SK-N-SH treated with all-trans-retinoic acid at 6 μM for 48 hours (cell line): ENCODE measurements around the gene PAIP1.

Experiments used
- ATAC-seq: fragments of 200-7000 bp; cut with Tn5 transposase; 3 replicates; pipeline ENCODE4 v1.9.1; 2020; ENCODE audit warnings: mild to moderate bottlenecking, moderate library complexity
- BACH2 ChIP-seq: fragments of 250-450 bp; sonication (Bioruptor Pico); IDR thresholded peaks from 2 replicates; pipeline ENCODE4 v1.9.0; 2021; ENCODE audit warnings: mild to moderate bottlenecking, borderline replicate concordance
- CSDC2 ChIP-seq: fragments of 250-450 bp; sonication (Bioruptor Pico); IDR thresholded peaks from 2 replicates; pipeline ENCODE4 v1.5.0; 2020; ENCODE audit warnings: mild to moderate bottlenecking, moderate library complexity
- ESRRG ChIP-seq: fragments of 250-450 bp; sonication (Bioruptor Pico); IDR thresholded peaks from 2 replicates; pipeline ENCODE4 v1.6.1; 2021; ENCODE audit warnings: mild to moderate bottlenecking
- GLIS3 ChIP-seq: fragments of 250-450 bp; sonication (Bioruptor Pico); IDR thresholded peaks from 2 replicates; pipeline ENCODE4 v1.5.0; 2020; ENCODE audit warnings: mild to moderate bottlenecking, moderate library complexity
- ISL1 ChIP-seq: fragments of 250-450 bp; sonication (Bioruptor Pico); IDR thresholded peaks from 2 replicates; pipeline ENCODE4 v2.1.2; 2022; ENCODE audit warnings: mild to moderate bottlenecking, moderate library complexity
- OSR1 ChIP-seq: fragments of 250-450 bp; sonication (Bioruptor Pico); IDR thresholded peaks from 2 replicates; pipeline ENCODE4 v1.8.0; 2022; ENCODE audit warnings: moderate library complexity, mild to moderate bottlenecking, inconsistent platforms
- PPARA ChIP-seq: fragments of 250-450 bp; sonication (Bioruptor Pico); IDR thresholded peaks from 2 replicates; pipeline ENCODE4 v1.5.0; 2020; ENCODE audit warnings: mild to moderate bottlenecking, borderline replicate concordance
- RARB ChIP-seq: fragments of 250-450 bp; sonication (Bioruptor Pico); IDR thresholded peaks from 2 replicates; pipeline ENCODE4 v1.8.0; 2021; ENCODE audit warnings: mild to moderate bottlenecking, moderate library complexity
- SNAI2 ChIP-seq: fragments of 250-450 bp; sonication (Bioruptor Pico); IDR thresholded peaks from 2 replicates; pipeline ENCODE4 v1.5.0; 2020; ENCODE audit warnings: mild to moderate bottlenecking, moderate library complexity
- TCF4 ChIP-seq: fragments of 250-450 bp; sonication (Bioruptor Pico); IDR thresholded peaks from 2 replicates; pipeline ENCODE4 v1.8.0; 2021; ENCODE audit warnings: mild to moderate bottlenecking, moderate library complexity, borderline replicate concordance
- TOX ChIP-seq: fragments of 250-450 bp; sonication (Bioruptor Pico); IDR thresholded peaks from 2 replicates; pipeline ENCODE4 v1.8.0; 2021; ENCODE audit warnings: mild to moderate bottlenecking, moderate library complexity, borderline replicate concordance
- ZC3H10 ChIP-seq: fragments of 250-450 bp; sonication (Bioruptor Pico); IDR thresholded peaks from 2 replicates; pipeline ENCODE4 v1.5.1; 2021; ENCODE audit warnings: mild to moderate bottlenecking, moderate library complexity
- ZFP3 ChIP-seq: fragments of 250-450 bp; sonication (Bioruptor Pico); IDR thresholded peaks from 2 replicates; pipeline ENCODE4 v1.5.0; 2020; ENCODE audit warnings: mild to moderate bottlenecking, moderate library complexity
- ZNF565 ChIP-seq: fragments of 450-650 bp; formaldehyde crosslinking; conservative IDR thresholded peaks from 2 replicates; pipeline ENCODE4 v1.5.0; 2020; ENCODE audit warnings: low read depth, mild to moderate bottlenecking, moderate library complexity
- ZNF70 ChIP-seq: fragments of 450-650 bp; formaldehyde crosslinking; IDR thresholded peaks from 2 replicates; pipeline ENCODE4 v1.5.0; 2020; ENCODE audit warnings: mild to moderate bottlenecking, moderate library complexity
- ZNF8 ChIP-seq: fragments of 450-650 bp; formaldehyde crosslinking; IDR thresholded peaks from 2 replicates; pipeline ENCODE4 v1.5.0; 2020; ENCODE audit warnings: mild to moderate bottlenecking, moderate library complexity
- TF ChIP-seq, protein P1 (sequence below): fragments of 250-450 bp; sonication (Bioruptor Pico); IDR thresholded peaks from 2 replicates; pipeline ENCODE4 v1.5.1; 2020; ENCODE audit warnings: low read depth, mild to moderate bottlenecking, moderate library complexity
- TF ChIP-seq, protein P2 (sequence below): fragments of 250-450 bp; sonication (Bioruptor Pico); IDR thresholded peaks from 2 replicates; pipeline ENCODE4 v1.8.0; 2020; ENCODE audit warnings: mild to moderate bottlenecking, moderate library complexity, borderline replicate concordance
- TF ChIP-seq, protein P3 (sequence below): fragments of 250-450 bp; sonication (Bioruptor Pico); IDR thresholded peaks from 2 replicates; pipeline ENCODE4 v1.5.0; 2020; ENCODE audit warnings: mild to moderate bottlenecking, moderate library complexity
- TF ChIP-seq, protein P4 (sequence below): fragments of 250-450 bp; sonication (Bioruptor Pico); IDR thresholded peaks from 2 replicates; pipeline ENCODE4 v1.8.0; 2021; ENCODE audit warnings: low read depth, mild to moderate bottlenecking, moderate library complexity, borderline replicate concordance
- TF ChIP-seq, protein P5 (sequence below): fragments of 250-450 bp; sonication (Bioruptor Pico); IDR thresholded peaks from 2 replicates; pipeline ENCODE4 v1.5.1; 2021; ENCODE audit warnings: mild to moderate bottlenecking, moderate library complexity

PAIP1 gene

GRCh38 chr5:43592363-43592762, 35.5 kb upstream of the PAIP1 start:
- no peak for ATAC-seq
- no peak for TF ChIP-seq CSDC2 (CRISPR knock-in tag)
- TF ChIP-seq ZNF70 (CRISPR knock-in tag): no peak
- no peak for TF ChIP-seq TCF4 (CRISPR knock-in tag)
- TF ChIP-seq, protein P1, sequence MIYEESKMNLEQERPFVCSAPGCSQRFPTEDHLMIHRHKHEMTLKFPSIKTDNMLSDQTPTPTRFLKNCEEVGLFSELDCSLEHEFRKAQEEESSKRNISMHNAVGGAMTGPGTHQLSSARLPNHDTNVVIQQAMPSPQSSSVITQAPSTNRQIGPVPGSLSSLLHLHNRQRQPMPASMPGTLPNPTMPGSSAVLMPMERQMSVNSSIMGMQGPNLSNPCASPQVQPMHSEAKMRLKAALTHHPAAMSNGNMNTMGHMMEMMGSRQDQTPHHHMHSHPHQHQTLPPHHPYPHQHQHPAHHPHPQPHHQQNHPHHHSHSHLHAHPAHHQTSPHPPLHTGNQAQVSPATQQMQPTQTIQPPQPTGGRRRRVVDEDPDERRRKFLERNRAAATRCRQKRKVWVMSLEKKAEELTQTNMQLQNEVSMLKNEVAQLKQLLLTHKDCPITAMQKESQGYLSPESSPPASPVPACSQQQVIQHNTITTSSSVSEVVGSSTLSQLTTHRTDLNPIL (CRISPR knock-in tag): no peak
- TF ChIP-seq GLIS3 (CRISPR knock-in tag): no peak
- no peak for TF ChIP-seq SNAI2

DNA sequence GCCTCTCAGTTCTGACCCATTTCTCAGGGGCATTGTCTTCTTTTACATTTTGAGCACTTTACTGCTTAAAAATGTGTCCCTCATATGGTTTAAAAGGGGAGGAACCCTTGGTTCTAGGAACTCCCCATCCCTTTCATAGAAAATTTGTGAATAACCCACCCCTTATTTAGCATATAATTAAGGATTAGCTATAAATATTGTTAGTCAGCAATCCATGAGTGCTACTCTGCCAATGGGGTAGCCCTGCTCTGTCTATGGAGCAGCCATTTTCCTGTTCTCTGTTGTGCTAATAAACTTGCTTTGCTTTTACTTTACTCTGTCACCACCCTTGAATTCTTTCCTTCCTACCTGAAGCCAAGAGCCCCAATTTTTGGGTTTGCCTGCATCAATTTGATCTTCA, 33.8 kb upstream of the PAIP1 start:
- ATAC-seq: no peak
- TF ChIP-seq OSR1 (CRISPR knock-in tag) (no peak), ZNF70 (CRISPR knock-in tag) (no peak), ESRRG (no peak), SNAI2 (no peak), TOX (no peak), ZNF565 (CRISPR knock-in tag) (no peak), ZNF8 (CRISPR knock-in tag) (no peak), CSDC2 (CRISPR knock-in tag) (no peak), ZFP3 (no peak), GLIS3 (CRISPR knock-in tag) (no peak), BACH2 (CRISPR knock-in tag) (no peak), ZC3H10 (no peak)
- TF ChIP-seq, protein P2, sequence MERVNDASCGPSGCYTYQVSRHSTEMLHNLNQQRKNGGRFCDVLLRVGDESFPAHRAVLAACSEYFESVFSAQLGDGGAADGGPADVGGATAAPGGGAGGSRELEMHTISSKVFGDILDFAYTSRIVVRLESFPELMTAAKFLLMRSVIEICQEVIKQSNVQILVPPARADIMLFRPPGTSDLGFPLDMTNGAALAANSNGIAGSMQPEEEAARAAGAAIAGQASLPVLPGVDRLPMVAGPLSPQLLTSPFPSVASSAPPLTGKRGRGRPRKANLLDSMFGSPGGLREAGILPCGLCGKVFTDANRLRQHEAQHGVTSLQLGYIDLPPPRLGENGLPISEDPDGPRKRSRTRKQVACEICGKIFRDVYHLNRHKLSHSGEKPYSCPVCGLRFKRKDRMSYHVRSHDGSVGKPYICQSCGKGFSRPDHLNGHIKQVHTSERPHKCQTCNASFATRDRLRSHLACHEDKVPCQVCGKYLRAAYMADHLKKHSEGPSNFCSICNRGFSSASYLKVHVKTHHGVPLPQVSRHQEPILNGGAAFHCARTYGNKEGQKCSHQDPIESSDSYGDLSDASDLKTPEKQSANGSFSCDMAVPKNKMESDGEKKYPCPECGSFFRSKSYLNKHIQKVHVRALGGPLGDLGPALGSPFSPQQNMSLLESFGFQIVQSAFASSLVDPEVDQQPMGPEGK (CRISPR knock-in tag): no peak
- TF ChIP-seq, protein P3, sequence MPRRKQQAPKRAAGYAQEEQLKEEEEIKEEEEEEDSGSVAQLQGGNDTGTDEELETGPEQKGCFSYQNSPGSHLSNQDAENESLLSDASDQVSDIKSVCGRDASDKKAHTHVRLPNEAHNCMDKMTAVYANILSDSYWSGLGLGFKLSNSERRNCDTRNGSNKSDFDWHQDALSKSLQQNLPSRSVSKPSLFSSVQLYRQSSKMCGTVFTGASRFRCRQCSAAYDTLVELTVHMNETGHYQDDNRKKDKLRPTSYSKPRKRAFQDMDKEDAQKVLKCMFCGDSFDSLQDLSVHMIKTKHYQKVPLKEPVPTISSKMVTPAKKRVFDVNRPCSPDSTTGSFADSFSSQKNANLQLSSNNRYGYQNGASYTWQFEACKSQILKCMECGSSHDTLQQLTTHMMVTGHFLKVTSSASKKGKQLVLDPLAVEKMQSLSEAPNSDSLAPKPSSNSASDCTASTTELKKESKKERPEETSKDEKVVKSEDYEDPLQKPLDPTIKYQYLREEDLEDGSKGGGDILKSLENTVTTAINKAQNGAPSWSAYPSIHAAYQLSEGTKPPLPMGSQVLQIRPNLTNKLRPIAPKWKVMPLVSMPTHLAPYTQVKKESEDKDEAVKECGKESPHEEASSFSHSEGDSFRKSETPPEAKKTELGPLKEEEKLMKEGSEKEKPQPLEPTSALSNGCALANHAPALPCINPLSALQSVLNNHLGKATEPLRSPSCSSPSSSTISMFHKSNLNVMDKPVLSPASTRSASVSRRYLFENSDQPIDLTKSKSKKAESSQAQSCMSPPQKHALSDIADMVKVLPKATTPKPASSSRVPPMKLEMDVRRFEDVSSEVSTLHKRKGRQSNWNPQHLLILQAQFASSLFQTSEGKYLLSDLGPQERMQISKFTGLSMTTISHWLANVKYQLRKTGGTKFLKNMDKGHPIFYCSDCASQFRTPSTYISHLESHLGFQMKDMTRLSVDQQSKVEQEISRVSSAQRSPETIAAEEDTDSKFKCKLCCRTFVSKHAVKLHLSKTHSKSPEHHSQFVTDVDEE (CRISPR knock-in tag): no peak
- TF ChIP-seq, protein P1 (CRISPR knock-in tag): no peak
- TF ChIP-seq, protein P4, sequence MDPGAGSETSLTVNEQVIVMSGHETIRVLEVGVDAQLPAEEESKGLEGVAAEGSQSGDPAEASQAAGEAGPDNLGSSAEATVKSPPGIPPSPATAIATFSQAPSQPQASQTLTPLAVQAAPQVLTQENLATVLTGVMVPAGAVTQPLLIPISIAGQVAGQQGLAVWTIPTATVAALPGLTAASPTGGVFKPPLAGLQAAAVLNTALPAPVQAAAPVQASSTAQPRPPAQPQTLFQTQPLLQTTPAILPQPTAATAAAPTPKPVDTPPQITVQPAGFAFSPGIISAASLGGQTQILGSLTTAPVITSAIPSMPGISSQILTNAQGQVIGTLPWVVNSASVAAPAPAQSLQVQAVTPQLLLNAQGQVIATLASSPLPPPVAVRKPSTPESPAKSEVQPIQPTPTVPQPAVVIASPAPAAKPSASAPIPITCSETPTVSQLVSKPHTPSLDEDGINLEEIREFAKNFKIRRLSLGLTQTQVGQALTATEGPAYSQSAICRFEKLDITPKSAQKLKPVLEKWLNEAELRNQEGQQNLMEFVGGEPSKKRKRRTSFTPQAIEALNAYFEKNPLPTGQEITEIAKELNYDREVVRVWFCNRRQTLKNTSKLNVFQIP (CRISPR knock-in tag): no peak
- TF ChIP-seq, all 23 proteins: peak for 0

DNA sequence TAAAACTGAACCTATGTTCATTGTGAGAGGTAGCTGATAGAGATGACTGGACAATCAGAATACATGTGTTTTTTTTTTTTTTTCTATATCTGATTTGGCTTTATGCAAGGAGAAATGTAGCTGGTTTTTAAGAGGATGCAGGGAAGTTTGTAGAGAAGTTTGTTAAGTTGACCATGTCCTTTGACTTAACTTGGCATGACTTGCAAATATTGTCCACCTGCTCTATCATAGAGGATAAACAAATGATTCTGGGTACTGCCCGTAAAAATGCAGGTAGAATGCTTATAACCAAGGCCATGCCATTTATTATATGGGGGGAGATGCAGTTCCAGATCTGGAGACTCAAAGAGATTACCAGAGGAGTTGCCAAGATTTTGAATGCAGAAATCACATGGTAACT, 32.4 kb upstream of the PAIP1 start:
- TF ChIP-seq, protein P5, sequence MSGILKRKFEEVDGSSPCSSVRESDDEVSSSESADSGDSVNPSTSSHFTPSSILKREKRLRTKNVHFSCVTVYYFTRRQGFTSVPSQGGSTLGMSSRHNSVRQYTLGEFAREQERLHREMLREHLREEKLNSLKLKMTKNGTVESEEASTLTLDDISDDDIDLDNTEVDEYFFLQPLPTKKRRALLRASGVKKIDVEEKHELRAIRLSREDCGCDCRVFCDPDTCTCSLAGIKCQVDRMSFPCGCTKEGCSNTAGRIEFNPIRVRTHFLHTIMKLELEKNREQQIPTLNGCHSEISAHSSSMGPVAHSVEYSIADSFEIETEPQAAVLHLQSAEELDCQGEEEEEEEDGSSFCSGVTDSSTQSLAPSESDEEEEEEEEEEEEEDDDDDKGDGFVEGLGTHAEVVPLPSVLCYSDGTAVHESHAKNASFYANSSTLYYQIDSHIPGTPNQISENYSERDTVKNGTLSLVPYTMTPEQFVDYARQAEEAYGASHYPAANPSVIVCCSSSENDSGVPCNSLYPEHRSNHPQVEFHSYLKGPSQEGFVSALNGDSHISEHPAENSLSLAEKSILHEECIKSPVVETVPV (CRISPR knock-in tag): no peak
- TF ChIP-seq BACH2 (CRISPR knock-in tag): no peak
- TF ChIP-seq ISL1: no peak
- no peak for TF ChIP-seq ESRRG
- TF ChIP-seq, protein P4 (CRISPR knock-in tag): no peak
- no peak for TF ChIP-seq OSR1 (CRISPR knock-in tag)
- TF ChIP-seq ZNF70 (CRISPR knock-in tag): no peak
- TF ChIP-seq CSDC2 (CRISPR knock-in tag): no peak
- no peak for TF ChIP-seq RARB (CRISPR knock-in tag)
- TF ChIP-seq PPARA (CRISPR knock-in tag): no peak
- TF ChIP-seq, protein P1 (CRISPR knock-in tag): no peak
- no peak for ATAC-seq
